ENCODE results near the gene DUSP10.

- TF ChIP-seq TFE3 (CRISPR knock-in tag; IDR thresholded peaks at IDR 0.05) (no peak), EP300 (IDR thresholded peaks at IDR 0.05; ENCODE audit: low read depth in 2 of 2, low read length in 2 of 2) (no peak), EP300 (CRISPR knock-in tag; IDR thresholded peaks at IDR 0.05; ENCODE audit: borderline replicate concordance) (no peak), ZSCAN30 (CRISPR knock-in tag; IDR thresholded peaks at IDR 0.05) (no peak), MAFK (conservative IDR thresholded peaks at IDR 0.05 in 1 of 2, IDR thresholded peaks at IDR 0.05 in 1 of 2; ENCODE audit: low read length in 2 of 2) (no peak), TARDBP (CRISPR knock-in tag; IDR thresholded peaks at IDR 0.05) (no peak), CBFB (CRISPR knock-in tag; IDR thresholded peaks at IDR 0.05) (no peak), CAMTA2 (CRISPR knock-in tag; IDR thresholded peaks at IDR 0.05; ENCODE audit: borderline replicate concordance) (no peak)
These were observed 77.6 kb downstream of the DUSP10 start for GRCh38 chr1:221664253-221664652.
